ENCODE data around the gene FAT4.

The FAT4 gene

GRCh38 chr4:125316791-125317524 is 2.2 kb downstream of the FAT4 start:
- no peak for DNase-seq (ENCODE audit: low read depth)
- H3K4me3 ChIP-seq (ENCODE audit: low read length) = peak overlapping the region; percentile 88
- TF ChIP-seq, protein P1, sequence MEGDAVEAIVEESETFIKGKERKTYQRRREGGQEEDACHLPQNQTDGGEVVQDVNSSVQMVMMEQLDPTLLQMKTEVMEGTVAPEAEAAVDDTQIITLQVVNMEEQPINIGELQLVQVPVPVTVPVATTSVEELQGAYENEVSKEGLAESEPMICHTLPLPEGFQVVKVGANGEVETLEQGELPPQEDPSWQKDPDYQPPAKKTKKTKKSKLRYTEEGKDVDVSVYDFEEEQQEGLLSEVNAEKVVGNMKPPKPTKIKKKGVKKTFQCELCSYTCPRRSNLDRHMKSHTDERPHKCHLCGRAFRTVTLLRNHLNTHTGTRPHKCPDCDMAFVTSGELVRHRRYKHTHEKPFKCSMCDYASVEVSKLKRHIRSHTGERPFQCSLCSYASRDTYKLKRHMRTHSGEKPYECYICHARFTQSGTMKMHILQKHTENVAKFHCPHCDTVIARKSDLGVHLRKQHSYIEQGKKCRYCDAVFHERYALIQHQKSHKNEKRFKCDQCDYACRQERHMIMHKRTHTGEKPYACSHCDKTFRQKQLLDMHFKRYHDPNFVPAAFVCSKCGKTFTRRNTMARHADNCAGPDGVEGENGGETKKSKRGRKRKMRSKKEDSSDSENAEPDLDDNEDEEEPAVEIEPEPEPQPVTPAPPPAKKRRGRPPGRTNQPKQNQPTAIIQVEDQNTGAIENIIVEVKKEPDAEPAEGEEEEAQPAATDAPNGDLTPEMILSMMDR (conservative IDR thresholded peaks at IDR 0.05; ENCODE audit: low read depth, low read length) = peak; percentile 32

GRCh38 chr4:125317525-125317877 is 2.7 kb downstream of the FAT4 start:
- H3K4me3 ChIP-seq (ENCODE audit: low read length) = peak overlapping the region; percentile 88
- no peak for DNase-seq (ENCODE audit: low read depth)
- TF ChIP-seq, protein P1 (conservative IDR thresholded peaks at IDR 0.05; ENCODE audit: low read depth, low read length) = peak; percentile 74

GRCh38 chr4:125319311-125319710 is 4.6 kb downstream of the FAT4 start:
- no peak for DNase-seq (ENCODE audit: low read depth)
- TF ChIP-seq, protein P1 (conservative IDR thresholded peaks at IDR 0.05; ENCODE audit: low read depth, low read length) = no peak
- H3K4me3 ChIP-seq (ENCODE audit: low read length) = no peak overlapping the region

- DNase-seq (ENCODE audit: low read depth) = no peak
- TF ChIP-seq, protein P1 (conservative IDR thresholded peaks at IDR 0.05; ENCODE audit: low read depth, low read length) = no peak
- no peak overlapping the region for H3K4me3 ChIP-seq (ENCODE audit: low read length)
Measured at GRCh38 chr4:125321709-125322365, 7.1 kb downstream of the FAT4 start.

DNA sequence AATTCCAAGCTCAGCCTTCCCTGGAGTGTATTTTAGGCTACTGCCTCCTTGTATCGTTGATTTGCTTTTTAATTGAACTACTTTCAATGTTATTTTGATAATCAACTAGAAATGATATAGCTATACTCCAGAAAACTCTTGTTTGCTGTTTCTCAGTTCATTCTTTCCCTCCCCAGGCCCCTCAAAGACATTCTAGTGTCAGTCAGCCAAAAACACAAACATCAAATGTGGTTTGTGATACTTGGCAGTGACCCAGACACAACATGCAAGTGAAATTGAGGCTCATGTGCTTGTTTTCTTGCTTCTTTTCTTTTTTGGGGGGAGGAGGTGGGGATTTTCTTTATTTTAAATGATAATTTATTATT is 7.6 kb downstream of the FAT4 start:
- no peak overlapping the region for H3K4me3 ChIP-seq (ENCODE audit: low read length)
- TF ChIP-seq, protein P1 (conservative IDR thresholded peaks at IDR 0.05; ENCODE audit: low read depth, low read length) = no peak
- no peak for DNase-seq (ENCODE audit: low read depth)

DNA sequence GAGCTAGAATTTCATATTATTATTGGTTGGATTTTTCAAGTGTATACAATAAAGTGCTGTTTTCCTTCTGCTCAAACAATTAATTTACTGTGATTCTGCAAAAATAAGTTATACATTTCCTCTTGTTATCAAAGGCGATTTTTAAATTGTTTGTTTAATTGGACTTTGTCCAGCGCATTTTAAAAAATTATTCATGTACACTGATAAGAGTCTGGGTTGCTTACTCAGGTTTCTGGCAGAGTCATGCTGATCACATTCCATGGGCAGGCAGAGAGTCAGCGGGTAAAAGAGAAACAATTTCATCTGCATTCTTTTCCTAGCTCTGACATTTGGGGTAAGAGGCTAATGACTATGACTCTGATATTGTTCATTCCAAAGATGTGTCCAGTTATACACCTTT is 8.9 kb downstream of the FAT4 start:
- peak; percentile 62 for DNase-seq (ENCODE audit: low read depth)
- TF ChIP-seq, protein P1 (conservative IDR thresholded peaks at IDR 0.05; ENCODE audit: low read depth, low read length) = no peak
- H3K4me3 ChIP-seq (ENCODE audit: low read length) = no peak overlapping the region

GRCh38 chr4:125325733-125326132 is 11.0 kb downstream of the FAT4 start:
- DNase-seq (ENCODE audit: low read depth) = no peak
- no peak overlapping the region for H3K4me3 ChIP-seq (ENCODE audit: low read length)

More at GRCh38 chr4:125325733-125326132, 11.0 kb downstream of the FAT4 start:
- TF ChIP-seq, protein P1 (conservative IDR thresholded peaks at IDR 0.05; ENCODE audit: low read depth, low read length) = no peak
